ENCODE data around the gene VPS52.

Gene VPS52

DNA sequence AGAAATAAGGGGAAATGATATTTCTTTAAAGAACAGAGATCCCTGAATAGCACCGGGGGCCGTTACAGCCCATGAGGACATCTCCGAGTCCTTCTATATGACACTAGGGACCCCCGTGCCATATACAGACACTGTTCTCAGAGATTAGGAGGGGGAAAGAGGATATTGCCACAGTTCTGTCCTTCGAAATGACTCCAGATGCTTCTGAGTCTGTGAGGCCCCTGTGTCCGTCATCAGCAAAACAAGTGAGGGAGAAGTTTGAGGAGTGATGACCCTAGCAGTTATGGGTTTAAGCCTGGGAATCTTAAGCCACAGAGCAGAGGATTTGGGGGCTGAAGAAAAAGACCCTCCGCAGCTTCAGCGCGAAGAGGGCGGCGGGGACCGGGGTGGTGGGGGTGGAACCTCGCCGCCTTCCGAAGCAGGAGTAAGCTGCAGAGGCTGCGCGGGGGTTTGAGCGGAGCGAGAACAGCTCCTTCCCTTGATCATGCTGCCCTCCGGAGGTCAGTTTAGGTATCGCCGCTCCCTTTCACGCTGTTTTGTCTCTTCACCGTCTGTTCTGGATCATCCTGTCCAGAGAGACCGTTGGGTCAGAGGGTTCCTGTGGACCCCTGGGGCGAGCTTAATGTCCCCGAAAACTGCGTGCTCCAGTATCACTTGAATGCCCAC lies 23.6 kb downstream of the VPS52 start (continued):
- no peak for TF ChIP-seq ZNF501 (tag by site-specific recombination; IDR thresholded peaks at IDR 0.05)
- TF ChIP-seq, protein P1, sequence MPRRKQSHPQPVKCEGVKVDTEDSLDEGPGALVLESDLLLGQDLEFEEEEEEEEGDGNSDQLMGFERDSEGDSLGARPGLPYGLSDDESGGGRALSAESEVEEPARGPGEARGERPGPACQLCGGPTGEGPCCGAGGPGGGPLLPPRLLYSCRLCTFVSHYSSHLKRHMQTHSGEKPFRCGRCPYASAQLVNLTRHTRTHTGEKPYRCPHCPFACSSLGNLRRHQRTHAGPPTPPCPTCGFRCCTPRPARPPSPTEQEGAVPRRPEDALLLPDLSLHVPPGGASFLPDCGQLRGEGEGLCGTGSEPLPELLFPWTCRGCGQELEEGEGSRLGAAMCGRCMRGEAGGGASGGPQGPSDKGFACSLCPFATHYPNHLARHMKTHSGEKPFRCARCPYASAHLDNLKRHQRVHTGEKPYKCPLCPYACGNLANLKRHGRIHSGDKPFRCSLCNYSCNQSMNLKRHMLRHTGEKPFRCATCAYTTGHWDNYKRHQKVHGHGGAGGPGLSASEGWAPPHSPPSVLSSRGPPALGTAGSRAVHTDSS (tag by site-specific recombination; IDR thresholded peaks at IDR 0.05), result no peak
- peak; percentile 83 for TF ChIP-seq ZBTB17 (tag by site-specific recombination; IDR thresholded peaks at IDR 0.05)
- TF ChIP-seq ZNF112 (tag by site-specific recombination; IDR thresholded peaks at IDR 0.05), result no peak
- peak; percentile 95 for TF ChIP-seq CTCF (tag by site-specific recombination; IDR thresholded peaks at IDR 0.05)
- peak; percentile 70 for TF ChIP-seq ZNF24 (tag by site-specific recombination; IDR thresholded peaks at IDR 0.05)
- TF ChIP-seq ZNF433 (tag by site-specific recombination; IDR thresholded peaks at IDR 0.05; ENCODE audit: low read depth), result no peak
- TF ChIP-seq ZNF654 (tag by site-specific recombination; IDR thresholded peaks at IDR 0.05; ENCODE audit: low read depth), result peak; percentile 92
- no peak for TF ChIP-seq ZNF561 (tag by site-specific recombination; IDR thresholded peaks at IDR 0.05; ENCODE audit: borderline replicate concordance)
- TF ChIP-seq ZNF621 (tag by site-specific recombination; IDR thresholded peaks at IDR 0.05), result no peak
- no peak for TF ChIP-seq HOXD13 (CRISPR knock-in tag; IDR thresholded peaks at IDR 0.05; ENCODE audit: borderline replicate concordance)
- TF ChIP-seq, protein P2, sequence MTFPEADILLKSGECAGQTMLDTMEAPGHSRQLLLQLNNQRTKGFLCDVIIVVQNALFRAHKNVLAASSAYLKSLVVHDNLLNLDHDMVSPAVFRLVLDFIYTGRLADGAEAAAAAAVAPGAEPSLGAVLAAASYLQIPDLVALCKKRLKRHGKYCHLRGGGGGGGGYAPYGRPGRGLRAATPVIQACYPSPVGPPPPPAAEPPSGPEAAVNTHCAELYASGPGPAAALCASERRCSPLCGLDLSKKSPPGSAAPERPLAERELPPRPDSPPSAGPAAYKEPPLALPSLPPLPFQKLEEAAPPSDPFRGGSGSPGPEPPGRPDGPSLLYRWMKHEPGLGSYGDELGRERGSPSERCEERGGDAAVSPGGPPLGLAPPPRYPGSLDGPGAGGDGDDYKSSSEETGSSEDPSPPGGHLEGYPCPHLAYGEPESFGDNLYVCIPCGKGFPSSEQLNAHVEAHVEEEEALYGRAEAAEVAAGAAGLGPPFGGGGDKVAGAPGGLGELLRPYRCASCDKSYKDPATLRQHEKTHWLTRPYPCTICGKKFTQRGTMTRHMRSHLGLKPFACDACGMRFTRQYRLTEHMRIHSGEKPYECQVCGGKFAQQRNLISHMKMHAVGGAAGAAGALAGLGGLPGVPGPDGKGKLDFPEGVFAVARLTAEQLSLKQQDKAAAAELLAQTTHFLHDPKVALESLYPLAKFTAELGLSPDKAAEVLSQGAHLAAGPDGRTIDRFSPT (tag by site-specific recombination; IDR thresholded peaks at IDR 0.05), result no peak
- TF ChIP-seq SCRT1 (tag by site-specific recombination; IDR thresholded peaks at IDR 0.05; ENCODE audit: borderline replicate concordance), result no peak
- TF ChIP-seq ZNF48 (tag by site-specific recombination; IDR thresholded peaks at IDR 0.05), result no peak

DNA sequence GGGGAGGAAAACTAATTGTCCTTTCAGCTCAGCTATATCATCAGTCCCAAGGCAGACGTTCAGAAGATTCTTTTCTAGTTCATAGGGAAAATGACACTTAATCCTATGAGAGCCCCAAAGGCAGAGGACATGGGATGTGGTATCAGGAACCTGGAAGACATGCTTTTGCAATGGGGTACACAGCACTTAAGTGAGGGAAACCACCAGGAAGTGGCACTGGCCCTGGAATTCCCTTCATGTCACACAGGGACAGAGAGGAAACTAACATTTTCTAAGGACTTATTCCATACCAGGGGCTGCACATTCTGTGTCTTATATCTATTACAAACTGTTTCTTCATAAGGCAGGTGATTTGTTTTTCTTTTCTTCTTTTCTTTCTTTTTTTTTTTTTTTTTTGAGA lies 28.2 kb downstream of the VPS52 start:
- CTCF ChIA-PET, result interaction anchor here (0.7 to 2.0 kb wide), 5 partner anchors 15 to 342 kb away, joined by 3 to 8 read pairs (median 4); no protein-coding TSS in a partner anchor
- Histone ChIP-seq H3K4me1 (ENCODE audit: control insufficient read depth, insufficient read depth, low read length) (peaks cover 3% of the 10 kb centered on the region), H3K4me3 (ENCODE audit: low read depth, low read length) (no peak overlapping the region), H3K36me3 (ENCODE audit: control insufficient read depth in 2 of 2, insufficient read depth in 1 of 2, low read length in 2 of 2) (no peaks in the 10 kb centered on the region), H3K9me3 (ENCODE audit: control insufficient read depth, insufficient read depth, low read depth, low read length) (no peaks in the 10 kb centered on the region), H3K27ac (ENCODE audit: extremely low read depth, low read depth, low read length) (no peak overlapping the region)
- POLR2A ChIA-PET, result interaction anchor here (0.7 kb wide), 1 partner anchor 15 kb away, joined by 5 read pairs; no protein-coding TSS in a partner anchor
- TF ChIP-seq PRDM10 (tag by site-specific recombination; IDR thresholded peaks at IDR 0.05) (no peak), ZNF792 (tag by site-specific recombination; IDR thresholded peaks at IDR 0.05) (no peak), ZNF416 (tag by site-specific recombination; IDR thresholded peaks at IDR 0.05) (no peak)
